Stimulated activated CD8-positive, alpha-beta memory T cell treated with anti-CD3 and anti-CD28 coated beads, Interleukin-4, amount 100 ng/mL, for 48 hours (primary cell): ENCODE results near the gene MMS19.
"Not testable (repeated sequence)": the region's sequence is repeated elsewhere in the genome, so short reads cannot be mapped to it uniquely, and the experiment has no call there.

Experiments
- DNase-seq: peaks from one replicate; pipeline ENCODE4 v3.0.0-alpha.2; 2020

MMS19 gene

GRCh38 chr10:97499561-97500296, 1.5 kb upstream of the MMS19 start:
- no peak for DNase-seq

- DNase-seq, result no peak
Observed at GRCh38 chr10:97498841-97499560, 779 bp upstream of the MMS19 start, which contains the start of gene UBTD1. UBTD1 (plus strand) TSS chr10:97498924; CDS start chr10:97499204, 280 bp downstream.

- DNase-seq, result peak; percentile 88
Observed at GRCh38 chr10:97497572-97498075, 598 bp downstream of the MMS19 start.

GRCh38 chr10:97494863-97495506, 3.2 kb downstream of the MMS19 start:
- no peak for DNase-seq

- DNase-seq, result no peak
Observed at GRCh38 chr10:97494151-97494550, 4.1 kb downstream of the MMS19 start.

- no peak for DNase-seq
Observed at GRCh38 chr10:97490592-97490991, 7.6 kb downstream of the MMS19 start.

- no peak for DNase-seq
Observed at GRCh38 chr10:97485647-97486281, 12.5 kb downstream of the MMS19 start.

GRCh38 chr10:97483921-97484320, 14.3 kb downstream of the MMS19 start:
- no peak for DNase-seq

GRCh38 chr10:97483506-97483905, 14.7 kb downstream of the MMS19 start:
- no peak for DNase-seq

- no peak for DNase-seq
Observed at GRCh38 chr10:97482381-97482780, 15.8 kb downstream of the MMS19 start.

- DNase-seq, result no peak
Observed at GRCh38 chr10:97481071-97481470, 17.2 kb downstream of the MMS19 start.

- no peak for DNase-seq
Observed at GRCh38 chr10:97479939-97480338, 18.3 kb downstream of the MMS19 start.

- not testable (repeated sequence) for DNase-seq
Observed at GRCh38 chr10:97479410-97479809, 18.8 kb downstream of the MMS19 start.

- no peak for DNase-seq
Observed at GRCh38 chr10:97475936-97476594, 22.2 kb downstream of the MMS19 start.

GRCh38 chr10:97474918-97475317, 23.3 kb downstream of the MMS19 start:
- no peak for DNase-seq

- DNase-seq, result not testable (repeated sequence)
Observed at GRCh38 chr10:97468781-97469180, 29.4 kb downstream of the MMS19 start.

GRCh38 chr10:97468162-97468561, 30.1 kb downstream of the MMS19 start:
- no peak for DNase-seq

GRCh38 chr10:97466755-97467154, 31.5 kb downstream of the MMS19 start:
- no peak for DNase-seq

GRCh38 chr10:97465982-97466381, 32.2 kb downstream of the MMS19 start:
- no peak for DNase-seq

- DNase-seq, result no peak
Observed at GRCh38 chr10:97464226-97464625, 34.0 kb downstream of the MMS19 start.

GRCh38 chr10:97463363-97464132, 34.7 kb downstream of the MMS19 start:
- peak; percentile 40 for DNase-seq

GRCh38 chr10:97462309-97462708, 35.9 kb downstream of the MMS19 start:
- DNase-seq, result no peak
